Lower leg skin (tissue), 3 donors: ENCODE data around the gene DNAI7.

Source experiments
- POLR2A ChIP-seq, 2 donors: fragments of 450-650 bp; IDR thresholded peaks; one replicate each; pipeline ENCODE4 v1.6.1; 2016 to 2017; ENCODE audit warnings: antibody characterized with exemption in 2 of 2, mild to moderate bottlenecking in 1 of 2, moderate library complexity in 1 of 2
- TF ChIP-seq, protein P1 (sequence below), 3 donors: fragments of 450-650 bp; IDR thresholded peaks; one replicate each; pipeline ENCODE4 v1.5.1; 2016; ENCODE audit warnings: antibody characterized with exemption in 3 of 3, mild to moderate bottlenecking in 3 of 3, moderate library complexity in 2 of 3

DNA sequence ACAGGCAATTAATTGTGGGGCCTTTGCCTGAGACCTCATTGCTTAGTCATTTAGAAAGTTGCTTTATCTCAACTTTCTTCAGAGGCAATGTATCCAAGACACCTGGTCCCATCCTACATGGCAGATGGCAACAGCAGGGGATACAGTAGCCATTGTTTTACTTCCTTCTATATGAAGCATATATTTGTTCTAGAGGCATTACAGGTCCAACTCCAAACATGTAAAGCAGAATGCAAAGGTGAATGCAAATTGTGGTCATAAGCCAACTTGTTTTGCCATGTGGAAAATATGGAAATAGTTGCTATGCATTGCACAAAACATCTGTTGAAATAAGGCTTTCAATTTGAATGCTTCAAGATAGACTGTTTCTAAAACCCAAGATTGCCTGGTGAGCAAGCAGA is 136.3 kb downstream of the DNAI7 start:
- TF ChIP-seq, protein P1, sequence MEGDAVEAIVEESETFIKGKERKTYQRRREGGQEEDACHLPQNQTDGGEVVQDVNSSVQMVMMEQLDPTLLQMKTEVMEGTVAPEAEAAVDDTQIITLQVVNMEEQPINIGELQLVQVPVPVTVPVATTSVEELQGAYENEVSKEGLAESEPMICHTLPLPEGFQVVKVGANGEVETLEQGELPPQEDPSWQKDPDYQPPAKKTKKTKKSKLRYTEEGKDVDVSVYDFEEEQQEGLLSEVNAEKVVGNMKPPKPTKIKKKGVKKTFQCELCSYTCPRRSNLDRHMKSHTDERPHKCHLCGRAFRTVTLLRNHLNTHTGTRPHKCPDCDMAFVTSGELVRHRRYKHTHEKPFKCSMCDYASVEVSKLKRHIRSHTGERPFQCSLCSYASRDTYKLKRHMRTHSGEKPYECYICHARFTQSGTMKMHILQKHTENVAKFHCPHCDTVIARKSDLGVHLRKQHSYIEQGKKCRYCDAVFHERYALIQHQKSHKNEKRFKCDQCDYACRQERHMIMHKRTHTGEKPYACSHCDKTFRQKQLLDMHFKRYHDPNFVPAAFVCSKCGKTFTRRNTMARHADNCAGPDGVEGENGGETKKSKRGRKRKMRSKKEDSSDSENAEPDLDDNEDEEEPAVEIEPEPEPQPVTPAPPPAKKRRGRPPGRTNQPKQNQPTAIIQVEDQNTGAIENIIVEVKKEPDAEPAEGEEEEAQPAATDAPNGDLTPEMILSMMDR (IDR thresholded peaks at IDR 0.05), result no peak
- no peak for TF ChIP-seq POLR2A (IDR thresholded peaks at IDR 0.05)
